NCI-H1694 treated with DMSO at 0.1 percent for 48 hours (cell line): Measurements from ENCODE around the gene SYDE2.
"Not testable (repeated sequence)": the region's sequence is repeated elsewhere in the genome, so short reads cannot be mapped to it uniquely, and the experiment has no call there.

Experiments used
- DNase-seq: peaks from one replicate; lab custom pipeline; 2025; lab: John Stamatoyannopoulos, UW

SYDE2 gene

DNA sequence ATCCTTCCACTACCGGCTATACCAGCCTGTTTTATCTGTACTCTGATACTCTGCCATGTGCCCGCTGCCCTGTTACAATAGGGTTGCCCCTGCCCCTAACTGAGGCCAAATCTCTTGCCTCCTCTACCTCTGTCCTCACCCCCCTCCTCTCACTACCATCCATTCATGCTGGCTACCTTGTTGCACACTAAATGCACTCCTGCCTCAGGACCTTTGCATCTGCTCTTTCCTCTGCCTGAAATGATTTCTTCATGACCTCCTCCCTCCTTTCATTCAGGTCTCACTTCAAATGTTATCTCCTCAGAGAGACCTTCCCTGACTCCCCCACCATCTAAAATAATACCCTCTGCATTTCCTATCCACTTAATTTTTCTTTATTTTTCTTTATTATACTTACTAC, 7.7 kb upstream of the SYDE2 start:
- DNase-seq = no peak

GRCh38 chr1:85203573-85204171, 2.9 kb upstream of the SYDE2 start:
- no peak for DNase-seq

DNA sequence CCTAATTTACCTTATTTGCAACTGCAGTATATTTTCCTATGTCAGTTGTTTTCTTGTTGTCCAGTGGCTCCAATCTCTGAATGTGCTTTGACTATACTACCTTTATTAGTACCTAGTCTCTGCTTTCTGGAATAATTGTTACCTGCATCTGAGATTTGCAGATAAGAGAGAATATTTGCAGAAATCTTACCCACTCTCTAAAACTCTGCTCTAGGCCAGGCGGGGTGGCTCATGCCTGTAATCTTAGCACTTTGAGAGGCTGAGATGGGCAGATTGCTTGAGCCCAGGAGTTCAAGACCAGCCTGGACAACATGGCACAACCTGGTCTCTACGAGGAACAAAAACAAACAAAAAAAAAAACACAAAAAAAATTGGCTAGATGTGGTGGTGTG, 2.0 kb upstream of the SYDE2 start:
- DNase-seq = no peak

DNA sequence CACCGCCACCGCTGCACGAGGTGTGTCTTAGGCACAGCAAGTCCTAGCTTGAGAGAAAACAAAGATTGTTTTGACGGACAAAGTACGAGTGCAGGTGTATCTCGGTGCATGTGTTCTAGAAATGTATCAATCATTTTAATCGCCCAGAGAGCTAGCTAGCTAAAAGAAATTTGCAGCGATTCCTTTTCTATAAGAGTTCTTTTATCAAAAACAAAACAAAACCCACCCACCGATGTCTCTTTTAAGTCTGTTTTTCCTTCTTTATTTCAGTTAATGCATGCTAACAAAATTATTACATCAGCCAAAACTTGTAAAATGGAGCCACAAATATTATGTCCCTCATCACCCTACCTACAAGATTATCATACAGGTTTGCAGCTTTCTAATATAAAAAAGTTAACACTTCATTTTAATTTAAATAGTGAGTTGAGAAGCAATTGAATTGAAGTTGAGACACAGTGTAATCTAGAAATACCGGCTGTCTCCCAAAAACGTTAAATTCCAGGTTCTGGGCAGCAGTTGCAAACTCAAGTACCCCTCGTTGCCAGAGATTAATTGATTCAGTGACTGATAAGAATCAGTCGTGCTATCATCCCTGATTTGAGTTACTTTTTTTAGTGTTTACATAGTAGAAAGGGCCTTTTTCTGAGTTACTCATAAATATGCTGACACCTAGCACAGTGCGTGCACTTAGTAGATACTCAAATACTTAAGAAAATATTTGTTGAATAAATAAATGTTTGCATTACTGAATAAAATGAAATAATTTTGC, 1.5 kb upstream of the SYDE2 start:
- no peak for DNase-seq

GRCh38 chr1:85201340-85202091, 700 bp upstream of the SYDE2 start:
- no peak for DNase-seq

DNA sequence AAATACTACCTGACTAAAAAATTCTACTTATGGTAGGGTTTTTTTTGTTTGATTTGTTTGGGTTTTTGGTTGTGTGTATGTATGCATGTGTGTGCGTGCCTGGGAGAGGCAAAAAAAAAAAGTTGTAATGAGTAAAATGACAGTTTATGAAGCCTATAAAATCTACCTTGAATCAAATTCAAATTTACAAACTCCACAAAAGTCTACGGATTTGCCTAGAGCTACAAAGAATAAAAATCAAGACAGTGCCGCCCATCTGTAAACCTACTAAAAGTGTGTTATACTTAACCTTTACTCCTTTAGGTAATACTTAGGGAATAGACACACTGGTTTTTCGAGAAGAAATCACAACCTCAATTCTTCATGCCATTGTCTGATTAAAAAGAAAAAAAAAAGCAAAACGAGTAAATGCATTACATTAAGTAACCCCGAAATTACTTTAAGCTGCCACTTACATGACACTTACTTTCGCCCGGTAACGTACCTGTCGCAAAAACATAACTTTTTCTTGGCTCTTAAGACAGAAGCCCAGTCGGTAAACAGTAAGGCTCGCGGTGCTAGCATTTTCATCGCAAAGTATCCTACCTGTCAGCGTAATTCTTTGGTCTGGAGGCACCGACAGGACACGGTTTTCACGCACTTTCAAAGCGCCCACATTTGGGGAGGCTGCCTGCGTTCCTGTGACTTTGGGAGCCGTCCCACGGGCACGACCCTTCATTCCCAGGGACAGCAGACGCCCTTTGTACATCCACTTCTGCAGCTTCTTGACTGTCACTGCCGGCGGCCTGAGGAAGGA, 951 bp downstream of the SYDE2 start:
- DNase-seq = no peak

DNA sequence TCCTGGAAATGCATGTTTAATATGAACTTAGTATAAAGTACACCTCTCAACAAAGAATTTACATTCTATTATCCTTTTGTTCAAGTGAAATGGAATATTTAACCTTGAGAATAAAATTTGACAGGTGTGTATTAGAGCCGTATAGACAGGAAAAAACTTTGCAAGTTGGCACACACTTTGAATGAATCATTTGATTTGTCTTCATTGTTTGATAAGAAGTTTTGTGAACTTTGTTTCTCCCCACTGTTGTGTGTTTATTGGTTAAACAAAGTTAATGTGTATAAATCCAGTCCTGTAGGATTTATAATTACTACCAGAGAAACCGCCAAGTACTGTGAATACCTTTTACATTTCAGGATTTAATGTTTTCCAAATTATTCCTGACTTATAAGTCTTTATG, 2.0 kb downstream of the SYDE2 start:
- no peak for DNase-seq

GRCh38 chr1:85196358-85196757, 4.5 kb downstream of the SYDE2 start:
- no peak for DNase-seq

DNA sequence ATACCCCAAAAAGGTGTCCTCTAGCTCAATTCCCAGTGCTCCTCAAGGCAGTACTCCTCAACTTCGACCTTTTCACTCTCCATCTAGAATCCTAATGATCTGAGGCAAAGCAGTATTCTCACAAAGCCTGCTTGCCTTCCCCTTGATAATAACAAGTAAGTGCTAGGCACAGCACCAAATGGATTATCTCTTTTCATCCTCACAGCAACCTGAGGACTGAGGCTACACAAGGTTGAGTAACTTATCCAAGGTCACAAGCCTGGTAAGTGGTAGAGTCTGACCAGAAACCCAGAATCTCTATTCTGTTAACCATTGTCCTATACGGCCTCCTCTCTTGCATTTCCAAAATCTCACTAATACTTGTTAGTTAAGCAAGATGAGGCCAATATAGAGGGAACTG, 5.1 kb downstream of the SYDE2 start:
- DNase-seq = no peak

DNA sequence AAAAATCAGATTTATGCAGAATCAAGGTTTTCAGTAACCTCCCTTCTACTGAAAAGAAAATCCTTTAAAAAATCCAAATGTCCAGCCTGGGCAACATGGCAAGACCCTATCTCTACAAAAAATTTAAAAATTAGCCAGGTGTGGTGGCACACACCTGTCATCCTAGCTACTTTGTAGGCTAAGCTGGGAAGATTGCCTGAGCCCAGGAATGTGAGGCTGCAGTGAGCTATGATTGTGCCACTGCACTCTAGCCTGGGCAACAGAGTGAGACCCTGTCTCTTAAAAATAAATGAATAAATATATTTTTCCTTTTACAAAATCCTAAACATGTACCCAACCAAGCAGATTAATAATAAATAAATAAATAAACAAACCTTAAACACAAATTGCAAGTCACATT, 8.7 kb downstream of the SYDE2 start:
- not testable (repeated sequence) for DNase-seq

- no peak for DNase-seq
These were observed 11.7 kb downstream of the SYDE2 start for GRCh38 chr1:85189120-85189519.

- DNase-seq = no peak
These were observed 12.3 kb downstream of the SYDE2 start for GRCh38 chr1:85188530-85188929.

GRCh38 chr1:85187021-85187420, 13.8 kb downstream of the SYDE2 start:
- not testable (repeated sequence) for DNase-seq

DNA sequence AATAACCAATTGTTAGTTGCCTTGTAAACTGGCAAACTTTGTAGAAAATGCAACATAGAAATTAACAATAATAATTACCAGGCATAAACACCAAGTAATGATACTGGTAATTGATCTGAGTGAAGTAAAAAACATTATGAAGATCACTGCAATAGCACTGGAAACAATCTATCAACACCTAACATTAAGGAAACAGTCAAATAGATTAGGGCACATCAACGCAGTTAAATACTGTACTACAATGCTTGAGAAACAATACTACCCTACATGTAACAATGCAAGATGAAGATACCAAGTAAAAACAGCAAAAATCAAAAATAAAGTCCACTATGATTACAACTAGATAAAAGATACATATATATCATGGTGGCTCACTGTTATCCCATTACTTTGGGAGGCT, 16.6 kb downstream of the SYDE2 start:
- DNase-seq = no peak

GRCh38 chr1:85182700-85183099, 18.1 kb downstream of the SYDE2 start:
- DNase-seq = no peak

DNA sequence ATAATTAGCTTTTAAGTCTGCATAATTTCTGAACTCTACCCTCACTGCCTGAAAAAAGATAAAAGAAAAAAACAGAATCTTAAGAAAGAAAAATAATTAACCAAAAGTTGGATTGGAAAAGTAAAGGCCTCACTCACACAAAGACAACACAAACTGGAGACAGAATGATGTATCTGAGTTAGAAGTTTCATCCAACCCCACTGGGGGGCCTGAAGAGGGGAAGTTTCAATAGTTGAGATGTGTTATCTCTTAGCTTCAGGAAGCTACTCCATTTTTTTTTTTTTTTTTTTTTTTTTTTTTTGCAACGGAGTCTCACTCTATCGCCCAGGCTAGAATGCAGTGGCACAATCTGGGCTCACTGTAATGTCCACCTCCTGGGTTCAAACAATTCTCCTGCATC, 19.9 kb downstream of the SYDE2 start:
- no peak for DNase-seq

DNA sequence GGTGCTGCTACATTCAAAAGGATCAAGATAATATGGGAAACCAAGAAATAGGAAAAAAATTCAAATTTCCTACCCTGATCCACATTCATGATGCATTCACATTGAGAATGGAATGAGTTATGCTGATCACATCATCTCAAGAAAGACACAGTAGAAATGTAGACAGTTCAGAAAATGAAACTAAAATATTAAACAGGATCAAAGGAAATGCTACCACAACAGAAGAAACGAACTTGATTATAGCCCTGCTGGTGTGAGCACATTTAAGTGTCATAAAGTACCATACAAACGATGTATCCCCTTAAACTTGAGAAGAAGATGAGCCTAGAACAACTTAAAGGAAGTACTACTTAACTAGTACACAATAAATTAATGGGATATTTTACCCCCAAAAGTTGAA, 21.3 kb downstream of the SYDE2 start:
- DNase-seq = no peak

DNA sequence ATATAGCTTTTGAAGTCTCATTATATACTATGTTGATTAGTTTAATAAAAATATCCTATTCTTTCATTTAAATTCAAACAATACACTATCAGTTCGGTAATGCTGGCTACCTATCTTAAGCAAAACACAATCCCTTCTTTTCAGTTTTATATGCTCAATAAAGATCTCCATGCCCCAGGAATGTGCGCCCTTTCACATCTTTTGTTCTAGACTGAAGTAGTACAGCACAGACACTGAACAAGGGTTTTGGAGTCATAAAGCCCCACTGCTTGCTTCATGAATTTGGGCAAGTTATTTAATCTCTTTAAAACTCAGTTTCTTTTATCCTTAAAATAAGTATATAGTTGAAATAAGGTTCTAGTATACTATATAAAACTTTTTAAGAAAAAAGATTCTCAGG, 22.4 kb downstream of the SYDE2 start:
- no peak for DNase-seq

- DNase-seq = no peak
These were observed 26.3 kb downstream of the SYDE2 start for GRCh38 chr1:85174503-85174902.

- no peak for DNase-seq
These were observed 28.0 kb downstream of the SYDE2 start for GRCh38 chr1:85172684-85173337.

GRCh38 chr1:85171721-85172120, 29.1 kb downstream of the SYDE2 start:
- no peak for DNase-seq

DNA sequence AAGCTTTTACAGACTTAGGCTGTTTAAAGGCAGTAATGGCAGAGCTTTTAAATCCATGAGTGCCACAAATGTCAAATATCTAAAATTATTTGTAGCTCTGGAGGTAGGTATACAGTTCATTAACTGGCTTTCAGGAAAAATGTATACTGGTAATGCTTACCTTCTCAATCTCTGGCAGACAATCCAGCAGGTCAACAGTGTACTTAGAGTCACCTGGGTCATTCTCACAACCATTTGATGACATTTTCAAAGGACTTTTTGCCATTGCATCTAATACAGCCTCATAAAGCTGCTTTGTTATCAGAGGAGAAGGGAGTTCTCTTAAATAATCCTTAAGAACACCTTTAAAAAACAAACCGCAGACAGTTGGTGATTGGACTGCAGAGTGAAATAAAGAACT, 31.9 kb downstream of the SYDE2 start:
- DNase-seq = no peak
